HepG2 (cell line): ENCODE results near the gene NME1. TPM values are rescaled to one million over a fixed set of nuclear protein-coding genes. Genes with fewer than 3 reads are reported as not detected.

Source experiments
- KAT7 ChIP-seq: IDR thresholded peaks from 2 replicates; pipeline ENCODE4 v1.6.1; 2018; ENCODE audit warnings: borderline replicate concordance, missing compliant biosample characterization
- KLF9 ChIP-seq: IDR thresholded peaks from 2 replicates; pipeline ENCODE4 v1.6.1; 2016; ENCODE audit warnings: low read depth
- MED8 ChIP-seq: sonication (generic); formaldehyde crosslinking; IDR thresholded peaks from 2 replicates; pipeline ENCODE4 v1.8.1; 2023; ENCODE audit warnings: mild to moderate bottlenecking, missing genetic modification reagents; ENCODE audit not compliant: insufficient replicate concordance
- NAIF1 ChIP-seq: sonication (generic); formaldehyde crosslinking; IDR thresholded peaks from 2 replicates; pipeline ENCODE4 v1.5.0; 2020; ENCODE audit warnings: mild to moderate bottlenecking, missing genetic modification reagents, borderline replicate concordance
- SP5 ChIP-seq: IDR thresholded peaks from 2 replicates; pipeline ENCODE4 v1.6.1; 2016; ENCODE audit warnings: low read depth, borderline replicate concordance
- ZMYM3 ChIP-seq: sonication (generic); formaldehyde crosslinking; IDR thresholded peaks from 2 replicates; pipeline ENCODE4 v1.5.1; 2020; ENCODE audit warnings: mild to moderate bottlenecking, missing genetic modification reagents
- ZNF143 ChIP-seq: sonication (generic); formaldehyde crosslinking; IDR thresholded peaks from 2 replicates; pipeline ENCODE4 v1.4.0; 2020; ENCODE audit warnings: missing genetic modification reagents
- ZNF317 ChIP-seq: sonication (generic); formaldehyde crosslinking; IDR thresholded peaks from 2 replicates; pipeline ENCODE4 v1.5.0; 2020; ENCODE audit warnings: mild to moderate bottlenecking, missing genetic modification reagents
- ZNF33B ChIP-seq: sonication (generic); formaldehyde crosslinking; IDR thresholded peaks from 2 replicates; pipeline ENCODE4 v1.5.1; 2020; ENCODE audit warnings: mild to moderate bottlenecking, missing genetic modification reagents
- ZNF343 ChIP-seq: sonication (generic); formaldehyde crosslinking; IDR thresholded peaks from 2 replicates; pipeline ENCODE4 v1.4.0; 2020; ENCODE audit warnings: mild to moderate bottlenecking, missing genetic modification reagents
- polyA plus RNA-seq, 8 experiments: library from polyadenylated mRNA; depleted of rRNA in 3 of 8; stranded (reverse) in 7 of 8; unstranded in 1 of 8; fragments of >200 nt; fragmentation: Illumina TruSeq in 4 of 8; extraction: Trizol in 4 of 8; gene quantifications; 2 replicates each; pipeline versions ENCODE4 v1.2.1 to v1.2.3, GENCODE V29; 2011 to 2016; ENCODE audit warnings: low read depth in 4 of 8, missing spikeins in 1 of 8, mixed read lengths in 1 of 8; ENCODE audit not compliant: insufficient read depth in 1 of 8
- total RNA-seq, 5 experiments: library from RNA; depleted of rRNA; stranded (reverse); fragments of >200 nt; fragmentation: Illumina TruSeq; extraction: Trizol; gene quantifications; 2 replicates each; pipeline ENCODE4 v1.2.3, GENCODE V29; 2016; ENCODE audit warnings: low read depth in 1 of 5
- TF ChIP-seq, protein P1 (sequence below): sonication (generic); formaldehyde crosslinking; IDR thresholded peaks from 2 replicates; pipeline ENCODE4 v1.4.0; 2020; ENCODE audit warnings: missing genetic modification reagents, borderline replicate concordance
- TF ChIP-seq, protein P2 (sequence below): sonication (generic); formaldehyde crosslinking; IDR thresholded peaks from 2 replicates; pipeline ENCODE4 v1.8.1; 2022; ENCODE audit warnings: mild to moderate bottlenecking, missing genetic modification reagents
- TF ChIP-seq, protein P3 (sequence below): sonication (generic); formaldehyde crosslinking; IDR thresholded peaks from 2 replicates; pipeline ENCODE4 v1.5.0; 2020; ENCODE audit warnings: mild to moderate bottlenecking, missing genetic modification reagents, borderline replicate concordance
- TF ChIP-seq, protein P4 (sequence below): sonication (generic); formaldehyde crosslinking; IDR thresholded peaks from 2 replicates; pipeline ENCODE4 v1.4.0; 2020; ENCODE audit warnings: missing genetic modification reagents, borderline replicate concordance

Gene NME1
- total and polyA plus RNA-seq, 2 of the 13 experiments (the other 11 are each of a cell fraction or from before 2014, with no cell fraction given): 295 to 516 TPM

DNA sequence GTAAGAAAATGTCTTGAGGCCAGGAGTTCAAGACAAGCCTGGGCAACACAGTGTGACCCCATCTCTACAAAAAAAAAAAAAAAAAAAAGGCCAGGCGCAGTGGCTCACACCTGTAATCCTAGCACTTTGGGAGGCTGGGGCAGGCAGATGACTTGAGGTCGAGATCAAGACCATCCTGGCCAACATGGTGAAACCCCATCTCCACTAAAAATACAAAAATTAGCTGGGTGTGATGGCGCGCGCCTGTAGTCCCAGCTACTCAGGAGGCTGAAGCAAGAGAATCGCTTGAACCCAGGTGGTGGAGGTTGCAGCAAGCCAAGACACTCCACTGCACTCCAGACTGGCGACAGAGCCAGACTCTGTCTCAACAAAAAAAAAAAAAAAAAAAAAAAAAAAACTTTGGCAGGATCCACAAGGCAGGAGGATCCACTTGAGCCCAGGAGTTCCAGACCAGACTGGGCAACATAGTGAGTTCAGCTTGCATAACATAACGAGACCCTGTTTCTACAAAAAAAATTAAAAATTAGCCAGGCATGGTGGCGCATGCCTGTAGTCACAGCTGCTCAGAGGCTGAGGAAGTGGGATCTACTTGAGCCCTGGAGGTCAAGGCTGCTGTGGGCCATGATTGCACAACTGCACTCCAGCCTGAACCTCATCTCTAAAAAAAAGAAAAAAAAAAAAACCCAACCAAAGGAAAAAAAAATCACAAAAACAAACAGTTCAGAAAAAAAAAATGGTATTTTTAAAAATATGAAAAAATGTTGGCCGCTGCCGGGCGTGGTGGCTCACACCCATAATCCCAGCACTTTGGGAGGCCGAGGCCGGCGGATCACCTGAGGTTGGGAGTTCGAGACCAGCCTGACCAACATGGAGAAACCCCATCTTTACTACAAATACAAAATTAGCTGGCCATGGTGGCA lies 40.8 kb upstream of the NME1 start (continued):
- TF ChIP-seq KAT7 (CRISPR knock-in tag) (peak; percentile 74; the same call in 1 of the 2 replicates), NAIF1 (peak; percentile 63; the same call in 1 of the 2 replicates), ZNF317 (CRISPR knock-in tag) (peak; percentile 75), ZNF343 (CRISPR knock-in tag) (peak; percentile 68; the same call in 1 of the 2 replicates), KLF9 (peak; percentile 63; the same call in 1 of the 2 replicates), ZMYM3 (CRISPR knock-in tag) (peak; percentile 88), SP5 (CRISPR knock-in tag) (peak; percentile 22; the same call in 1 of the 2 replicates), ZNF33B (CRISPR knock-in tag) (peak; percentile 78; the same call in 1 of the 2 replicates), ZNF143 (CRISPR knock-in tag) (0 out of 2 replicates have a peak, but pooled peaks have one; percentile 22), MED8 (CRISPR knock-in tag) (peak; percentile 22)
- TF ChIP-seq, protein P1, sequence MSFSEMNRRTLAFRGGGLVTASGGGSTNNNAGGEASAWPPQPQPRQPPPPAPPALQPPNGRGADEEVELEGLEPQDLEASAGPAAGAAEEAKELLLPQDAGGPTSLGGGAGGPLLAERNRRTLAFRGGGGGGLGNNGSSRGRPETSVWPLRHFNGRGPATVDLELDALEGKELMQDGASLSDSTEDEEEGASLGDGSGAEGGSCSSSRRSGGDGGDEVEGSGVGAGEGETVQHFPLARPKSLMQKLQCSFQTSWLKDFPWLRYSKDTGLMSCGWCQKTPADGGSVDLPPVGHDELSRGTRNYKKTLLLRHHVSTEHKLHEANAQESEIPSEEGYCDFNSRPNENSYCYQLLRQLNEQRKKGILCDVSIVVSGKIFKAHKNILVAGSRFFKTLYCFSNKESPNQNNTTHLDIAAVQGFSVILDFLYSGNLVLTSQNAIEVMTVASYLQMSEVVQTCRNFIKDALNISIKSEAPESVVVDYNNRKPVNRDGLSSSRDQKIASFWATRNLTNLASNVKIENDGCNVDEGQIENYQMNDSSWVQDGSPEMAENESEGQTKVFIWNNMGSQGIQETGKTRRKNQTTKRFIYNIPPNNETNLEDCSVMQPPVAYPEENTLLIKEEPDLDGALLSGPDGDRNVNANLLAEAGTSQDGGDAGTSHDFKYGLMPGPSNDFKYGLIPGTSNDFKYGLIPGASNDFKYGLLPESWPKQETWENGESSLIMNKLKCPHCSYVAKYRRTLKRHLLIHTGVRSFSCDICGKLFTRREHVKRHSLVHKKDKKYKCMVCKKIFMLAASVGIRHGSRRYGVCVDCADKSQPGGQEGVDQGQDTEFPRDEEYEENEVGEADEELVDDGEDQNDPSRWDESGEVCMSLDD (CRISPR knock-in tag): peak; percentile 60; the same call in 1 of the 2 replicates
- TF ChIP-seq, protein P2, sequence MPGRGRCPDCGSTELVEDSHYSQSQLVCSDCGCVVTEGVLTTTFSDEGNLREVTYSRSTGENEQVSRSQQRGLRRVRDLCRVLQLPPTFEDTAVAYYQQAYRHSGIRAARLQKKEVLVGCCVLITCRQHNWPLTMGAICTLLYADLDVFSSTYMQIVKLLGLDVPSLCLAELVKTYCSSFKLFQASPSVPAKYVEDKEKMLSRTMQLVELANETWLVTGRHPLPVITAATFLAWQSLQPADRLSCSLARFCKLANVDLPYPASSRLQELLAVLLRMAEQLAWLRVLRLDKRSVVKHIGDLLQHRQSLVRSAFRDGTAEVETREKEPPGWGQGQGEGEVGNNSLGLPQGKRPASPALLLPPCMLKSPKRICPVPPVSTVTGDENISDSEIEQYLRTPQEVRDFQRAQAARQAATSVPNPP (CRISPR knock-in tag): peak; percentile 55; the same call in 1 of the 2 replicates
- TF ChIP-seq, protein P3, sequence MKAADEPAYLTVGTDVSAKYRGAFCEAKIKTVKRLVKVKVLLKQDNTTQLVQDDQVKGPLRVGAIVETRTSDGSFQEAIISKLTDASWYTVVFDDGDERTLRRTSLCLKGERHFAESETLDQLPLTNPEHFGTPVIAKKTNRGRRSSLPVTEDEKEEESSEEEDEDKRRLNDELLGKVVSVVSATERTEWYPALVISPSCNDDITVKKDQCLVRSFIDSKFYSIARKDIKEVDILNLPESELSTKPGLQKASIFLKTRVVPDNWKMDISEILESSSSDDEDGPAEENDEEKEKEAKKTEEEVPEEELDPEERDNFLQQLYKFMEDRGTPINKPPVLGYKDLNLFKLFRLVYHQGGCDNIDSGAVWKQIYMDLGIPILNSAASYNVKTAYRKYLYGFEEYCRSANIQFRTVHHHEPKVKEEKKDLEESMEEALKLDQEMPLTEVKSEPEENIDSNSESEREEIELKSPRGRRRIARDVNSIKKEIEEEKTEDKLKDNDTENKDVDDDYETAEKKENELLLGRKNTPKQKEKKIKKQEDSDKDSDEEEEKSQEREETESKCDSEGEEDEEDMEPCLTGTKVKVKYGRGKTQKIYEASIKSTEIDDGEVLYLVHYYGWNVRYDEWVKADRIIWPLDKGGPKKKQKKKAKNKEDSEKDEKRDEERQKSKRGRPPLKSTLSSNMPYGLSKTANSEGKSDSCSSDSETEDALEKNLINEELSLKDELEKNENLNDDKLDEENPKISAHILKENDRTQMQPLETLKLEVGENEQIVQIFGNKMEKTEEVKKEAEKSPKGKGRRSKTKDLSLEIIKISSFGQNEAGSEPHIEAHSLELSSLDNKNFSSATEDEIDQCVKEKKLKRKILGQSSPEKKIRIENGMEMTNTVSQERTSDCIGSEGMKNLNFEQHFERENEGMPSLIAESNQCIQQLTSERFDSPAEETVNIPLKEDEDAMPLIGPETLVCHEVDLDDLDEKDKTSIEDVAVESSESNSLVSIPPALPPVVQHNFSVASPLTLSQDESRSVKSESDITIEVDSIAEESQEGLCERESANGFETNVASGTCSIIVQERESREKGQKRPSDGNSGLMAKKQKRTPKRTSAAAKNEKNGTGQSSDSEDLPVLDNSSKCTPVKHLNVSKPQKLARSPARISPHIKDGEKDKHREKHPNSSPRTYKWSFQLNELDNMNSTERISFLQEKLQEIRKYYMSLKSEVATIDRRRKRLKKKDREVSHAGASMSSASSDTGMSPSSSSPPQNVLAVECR (CRISPR knock-in tag): peak; percentile 80; the same call in 1 of the 2 replicates
- TF ChIP-seq, protein P4, sequence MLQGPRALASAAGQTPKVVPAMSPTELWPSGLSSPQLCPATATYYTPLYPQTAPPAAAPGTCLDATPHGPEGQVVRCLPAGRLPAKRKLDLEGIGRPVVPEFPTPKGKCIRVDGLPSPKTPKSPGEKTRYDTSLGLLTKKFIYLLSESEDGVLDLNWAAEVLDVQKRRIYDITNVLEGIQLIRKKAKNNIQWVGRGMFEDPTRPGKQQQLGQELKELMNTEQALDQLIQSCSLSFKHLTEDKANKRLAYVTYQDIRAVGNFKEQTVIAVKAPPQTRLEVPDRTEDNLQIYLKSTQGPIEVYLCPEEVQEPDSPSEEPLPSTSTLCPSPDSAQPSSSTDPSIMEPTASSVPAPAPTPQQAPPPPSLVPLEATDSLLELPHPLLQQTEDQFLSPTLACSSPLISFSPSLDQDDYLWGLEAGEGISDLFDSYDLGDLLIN (CRISPR knock-in tag): 0 out of 2 replicates have a peak, but pooled peaks have one; percentile 27
